Lower leg skin (tissue), 3 donors: ENCODE data around the gene KCNIP4.

Experiments
- POLR2A ChIP-seq, 2 donors: fragments of 450-650 bp; IDR thresholded peaks; one replicate each; pipeline ENCODE4 v1.6.1; 2016 to 2017; ENCODE audit warnings: antibody characterized with exemption in 2 of 2, mild to moderate bottlenecking in 1 of 2, moderate library complexity in 1 of 2
- TF ChIP-seq, protein P1 (sequence below), 3 donors: fragments of 450-650 bp; IDR thresholded peaks; one replicate each; pipeline ENCODE4 v1.5.1; 2016; ENCODE audit warnings: antibody characterized with exemption in 3 of 3, mild to moderate bottlenecking in 3 of 3, moderate library complexity in 2 of 3

DNA sequence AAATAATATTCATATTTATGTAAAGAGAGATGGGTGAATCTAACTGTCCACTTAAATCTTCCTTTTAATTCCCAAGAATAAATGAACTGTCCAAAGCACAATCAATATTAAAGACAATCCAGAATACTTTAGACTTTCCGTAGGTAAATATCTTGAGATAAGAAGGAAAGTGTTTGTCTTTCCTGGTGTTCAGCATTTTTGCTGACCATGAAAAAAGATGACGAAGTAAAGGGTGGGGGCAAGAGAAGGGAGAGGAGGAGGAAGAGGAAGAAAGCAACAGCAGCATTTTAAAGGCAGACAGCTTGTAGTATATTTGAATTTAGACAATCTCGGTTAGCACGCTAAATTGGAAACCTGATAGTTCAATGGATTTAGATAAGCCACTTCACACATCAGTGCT lies 498.2 kb downstream of the KCNIP4 start:
- TF ChIP-seq POLR2A (IDR thresholded peaks at IDR 0.05), result no peak
- TF ChIP-seq, protein P1, sequence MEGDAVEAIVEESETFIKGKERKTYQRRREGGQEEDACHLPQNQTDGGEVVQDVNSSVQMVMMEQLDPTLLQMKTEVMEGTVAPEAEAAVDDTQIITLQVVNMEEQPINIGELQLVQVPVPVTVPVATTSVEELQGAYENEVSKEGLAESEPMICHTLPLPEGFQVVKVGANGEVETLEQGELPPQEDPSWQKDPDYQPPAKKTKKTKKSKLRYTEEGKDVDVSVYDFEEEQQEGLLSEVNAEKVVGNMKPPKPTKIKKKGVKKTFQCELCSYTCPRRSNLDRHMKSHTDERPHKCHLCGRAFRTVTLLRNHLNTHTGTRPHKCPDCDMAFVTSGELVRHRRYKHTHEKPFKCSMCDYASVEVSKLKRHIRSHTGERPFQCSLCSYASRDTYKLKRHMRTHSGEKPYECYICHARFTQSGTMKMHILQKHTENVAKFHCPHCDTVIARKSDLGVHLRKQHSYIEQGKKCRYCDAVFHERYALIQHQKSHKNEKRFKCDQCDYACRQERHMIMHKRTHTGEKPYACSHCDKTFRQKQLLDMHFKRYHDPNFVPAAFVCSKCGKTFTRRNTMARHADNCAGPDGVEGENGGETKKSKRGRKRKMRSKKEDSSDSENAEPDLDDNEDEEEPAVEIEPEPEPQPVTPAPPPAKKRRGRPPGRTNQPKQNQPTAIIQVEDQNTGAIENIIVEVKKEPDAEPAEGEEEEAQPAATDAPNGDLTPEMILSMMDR (IDR thresholded peaks at IDR 0.05), result no peak
